Stomach (tissue), 4 donors: Measurements from ENCODE around the gene TBCD.

Experiments
- CTCF ChIP-seq, 7 experiments: fragments of 450-650 bp in 4 of 7; fragments of 200-600 bp in 3 of 7; sonication (generic) in 3 of 7; IDR thresholded peaks; one replicate each; pipeline ENCODE4 v1.5.1; 2016 to 2019; ENCODE audit warnings: antibody characterized with exemption in 7 of 7, control low read depth in 2 of 7, mild to moderate bottlenecking in 1 of 7
- POLR2A ChIP-seq, 4 donors: fragments of 450-650 bp; IDR thresholded peaks; one replicate each; pipeline ENCODE4 v1.6.1; 2016; ENCODE audit warnings: antibody characterized with exemption in 4 of 4, control low read depth in 2 of 4, mild to moderate bottlenecking in 1 of 4, moderate library complexity in 1 of 4

DNA sequence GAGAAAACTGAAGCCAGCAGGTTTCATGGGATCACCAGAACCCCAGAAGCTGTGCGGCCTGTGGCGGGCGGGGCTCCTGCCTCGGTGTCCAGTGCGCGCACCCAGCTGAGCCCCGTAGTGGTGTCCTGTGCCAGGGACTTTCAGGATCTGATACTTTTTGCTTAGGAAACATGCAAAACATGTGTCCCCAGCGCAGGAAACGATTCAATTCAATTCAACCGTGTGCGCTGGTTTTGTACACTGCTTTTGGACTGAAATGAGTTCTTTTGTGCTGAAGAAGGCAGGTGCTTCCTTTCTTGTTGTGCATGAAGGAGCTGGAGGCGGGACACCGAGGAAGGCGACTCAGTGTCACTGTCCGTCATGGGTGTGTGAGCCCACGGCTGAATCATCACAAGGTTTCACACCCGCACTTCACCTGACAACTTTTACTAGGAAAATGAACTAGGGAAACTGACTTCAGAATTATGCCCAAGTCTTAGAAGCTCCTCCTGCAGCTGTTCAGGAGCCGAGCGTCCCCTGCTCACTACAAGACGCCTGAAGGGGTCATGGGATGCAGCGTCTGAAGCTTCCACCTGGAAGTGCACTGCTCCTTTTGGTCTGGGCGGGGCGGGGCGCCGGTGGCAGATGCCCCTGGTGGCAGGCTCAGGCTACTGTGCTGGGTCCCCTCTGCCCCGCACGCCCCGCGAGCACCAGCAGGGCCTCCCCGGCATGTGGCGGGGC is 119.4 kb downstream of the TBCD start:
- TF ChIP-seq CTCF (IDR thresholded peaks at IDR 0.05) (no peak), POLR2A (IDR thresholded peaks at IDR 0.05) (no peak)
